Left renal cortex interstitium (tissue), 4 donors: ENCODE measurements around the gene STING1. TPM values are rescaled to one million over a fixed set of nuclear protein-coding genes. Genes with fewer than 3 reads are reported as not detected.
A peak's percentile ranks its signal among the peaks of the same experiment; 100 is the strongest.
"Not testable (repeated sequence)": the region's sequence is repeated elsewhere in the genome, so short reads cannot be mapped to it uniquely, and the experiment has no call there.

Source experiments
- DNase-seq, 4 donors: peaks; one replicate each; pipeline ENCODE4 v3.0.0-alpha.2; 2013; ENCODE audit warnings: low read depth in 4 of 4, low spot score in 2 of 4, missing footprints in 1 of 4
- polyA plus RNA-seq, 4 donors: library from polyadenylated mRNA; unstranded; fragments of 120-200 nt; gene quantifications; one replicate each; pipeline ENCODE4 v1.2.1, GENCODE V29; 2013; ENCODE audit not compliant: insufficient read length in 4 of 4

Gene STING1
- polyA plus RNA-seq, 4 donors, result 29.7 to 37.1 (median 34.6) TPM

GRCh38 chr5:139503879-139504278 is 21.3 kb upstream of the STING1 start:
- not testable (repeated sequence) for DNase-seq

DNA sequence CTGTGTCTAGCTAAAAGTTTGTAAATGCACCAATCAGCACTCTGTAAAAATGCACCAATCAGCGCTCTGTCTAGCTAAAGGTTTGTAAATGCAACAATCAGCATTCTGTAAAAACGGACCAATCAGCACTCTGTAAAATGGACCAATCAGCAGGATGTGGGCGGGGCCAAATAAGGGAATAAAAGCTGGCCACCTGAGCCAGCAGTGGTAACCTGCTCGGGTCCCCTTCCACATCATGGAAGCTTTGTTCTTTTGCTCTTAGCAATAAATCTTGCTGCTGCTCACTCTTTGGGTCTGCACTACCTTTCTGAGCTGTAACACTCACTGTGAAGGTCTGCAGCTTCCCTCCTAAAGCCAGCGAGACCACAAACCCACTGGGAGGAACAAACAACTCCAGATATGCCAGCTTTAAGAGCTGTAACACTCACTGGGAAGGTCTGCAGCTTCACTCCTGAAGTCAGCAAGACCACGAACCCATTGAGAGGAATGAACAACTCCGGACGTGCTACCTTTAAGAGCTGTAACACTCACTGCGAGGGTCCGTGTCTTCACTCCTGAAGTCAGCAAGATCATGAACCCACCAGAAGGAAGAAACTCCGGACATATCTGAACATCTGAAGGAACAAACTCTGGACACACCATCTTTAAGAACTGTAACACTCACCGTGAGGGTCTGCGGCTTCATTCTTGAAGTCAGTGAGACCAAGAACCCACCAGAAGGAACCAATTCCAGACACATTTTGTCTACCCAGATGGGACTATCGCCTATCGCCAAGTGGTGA is 20.7 kb upstream of the STING1 start:
- DNase-seq, result not testable (repeated sequence)

DNA sequence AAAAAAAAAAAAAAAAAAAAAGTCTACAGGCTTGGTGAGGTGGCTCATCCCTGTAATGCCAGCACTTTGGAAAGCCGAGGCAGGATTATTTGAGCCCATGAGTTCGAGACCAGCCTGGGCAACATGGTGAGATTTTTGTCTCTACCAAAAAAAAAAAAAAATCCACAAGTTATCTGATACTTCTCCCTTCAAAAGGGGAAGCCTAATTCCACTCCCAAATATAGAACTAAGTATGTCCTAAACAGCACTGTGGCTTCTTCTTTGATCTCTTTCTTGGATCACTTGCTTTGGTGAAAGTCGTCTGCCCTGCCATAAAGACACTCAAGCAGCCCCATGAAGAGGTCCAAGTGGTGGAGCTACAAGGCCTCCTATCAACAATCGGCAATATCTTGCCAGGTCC is 18.8 kb upstream of the STING1 start:
- DNase-seq, result no peak

- DNase-seq, result no peak
Measured at GRCh38 chr5:139495638-139496435, 13.3 kb upstream of the STING1 start.

GRCh38 chr5:139494832-139495231 is 12.3 kb upstream of the STING1 start:
- no peak for DNase-seq

DNA sequence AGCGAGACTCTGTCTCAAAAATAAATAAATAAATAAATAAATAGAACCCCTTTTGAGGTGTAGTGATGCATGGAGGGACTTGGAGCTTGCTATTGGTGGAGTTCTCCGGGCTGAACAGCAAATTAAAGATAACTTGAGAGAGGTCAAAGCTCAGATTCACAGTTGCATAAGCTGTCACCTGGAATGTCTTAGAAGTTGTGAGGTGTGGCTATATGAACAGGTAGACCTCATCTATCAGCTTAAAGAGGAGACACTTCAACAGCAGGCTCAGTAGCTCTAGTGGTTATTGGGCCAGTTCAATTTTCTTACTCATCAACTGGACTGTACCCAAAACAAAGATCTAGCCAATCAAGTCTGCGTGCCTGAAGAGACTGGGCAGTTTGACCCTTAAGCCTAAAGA is 11.7 kb upstream of the STING1 start:
- DNase-seq, result no peak

DNA sequence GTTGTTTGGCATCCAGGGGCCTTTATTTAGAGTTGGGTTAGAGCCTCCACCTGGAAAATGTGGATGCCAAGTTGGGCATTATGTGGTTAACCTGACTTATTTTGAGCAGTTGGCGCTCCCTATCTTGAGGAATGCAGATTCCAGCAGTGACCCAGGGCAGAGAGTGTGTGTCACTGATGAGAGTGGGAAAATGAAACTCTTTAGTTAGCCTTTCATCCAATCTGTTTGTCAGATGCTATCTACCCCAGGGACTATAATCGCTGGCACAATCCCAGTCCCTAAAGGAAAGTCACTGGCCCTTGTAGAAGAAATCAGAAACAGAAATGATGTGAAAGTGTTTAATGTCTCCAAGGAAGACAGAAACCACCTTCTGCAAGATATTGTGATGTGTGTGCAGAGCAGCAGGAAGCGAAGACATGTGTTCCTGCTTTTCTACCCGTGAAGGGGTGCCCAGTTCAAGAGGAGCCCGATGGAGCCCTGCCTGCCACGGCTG is 10.2 kb upstream of the STING1 start:
- no peak for DNase-seq

DNA sequence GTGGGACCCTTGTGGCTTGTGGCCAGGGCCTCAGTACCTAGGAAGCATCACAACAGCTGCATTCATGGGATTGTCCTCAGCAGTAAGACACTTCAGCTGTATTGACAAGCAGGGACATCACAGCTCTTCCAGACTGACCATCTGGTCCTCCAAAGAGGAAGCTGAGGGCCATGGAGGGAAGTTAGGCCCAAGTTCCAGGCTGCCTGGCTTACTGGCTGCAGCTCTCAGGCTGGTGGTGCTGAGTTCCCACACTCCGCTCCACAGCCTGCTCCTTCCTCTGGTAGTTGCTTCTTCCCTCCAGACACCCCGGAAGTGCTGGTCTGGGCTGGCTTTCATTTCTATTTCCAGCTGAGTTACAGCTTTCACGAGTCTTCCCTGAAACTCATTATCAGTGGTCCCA is 5.7 kb upstream of the STING1 start:
- DNase-seq, result no peak

DNA sequence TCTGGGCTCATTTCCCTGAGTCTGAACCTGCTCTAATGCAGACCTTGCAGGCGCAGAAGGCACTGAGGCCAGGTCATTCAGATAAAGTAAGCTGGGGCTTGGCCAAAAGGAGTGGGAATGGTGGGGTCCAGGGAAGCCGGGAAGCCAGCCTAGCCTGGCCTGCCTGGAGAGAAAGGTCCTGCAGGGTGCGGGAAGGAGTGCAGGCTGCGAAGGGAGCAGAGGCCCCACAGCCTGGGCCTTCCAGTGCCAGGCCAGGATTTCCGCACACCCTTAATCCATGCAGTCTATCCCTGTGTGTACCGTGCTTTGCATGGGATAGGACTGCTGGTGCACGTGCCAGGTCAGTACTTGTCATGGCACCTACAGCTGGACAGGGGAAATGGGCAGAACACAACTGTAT is 3.6 kb upstream of the STING1 start:
- no peak for DNase-seq

DNA sequence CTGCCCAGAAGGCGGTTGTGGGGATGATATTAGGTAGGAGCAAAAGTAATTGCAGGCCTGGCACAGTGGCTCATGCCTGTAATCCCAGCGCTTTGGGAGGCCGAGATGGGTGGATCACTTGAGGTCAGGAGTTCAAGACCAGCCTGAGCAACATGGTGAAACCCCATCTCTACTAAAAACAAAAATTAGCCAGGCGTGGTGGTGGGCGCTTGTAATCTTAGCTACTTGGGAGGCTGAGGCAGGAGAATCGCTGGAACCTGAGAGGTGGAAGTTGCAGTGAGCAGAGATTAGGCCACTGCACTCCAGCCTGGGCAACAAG is 291 bp upstream of the STING1 start:
- not testable (repeated sequence) for DNase-seq

- DNase-seq, result no peak
Measured at GRCh38 chr5:139481580-139482049, 943 bp downstream of the STING1 start.

DNA sequence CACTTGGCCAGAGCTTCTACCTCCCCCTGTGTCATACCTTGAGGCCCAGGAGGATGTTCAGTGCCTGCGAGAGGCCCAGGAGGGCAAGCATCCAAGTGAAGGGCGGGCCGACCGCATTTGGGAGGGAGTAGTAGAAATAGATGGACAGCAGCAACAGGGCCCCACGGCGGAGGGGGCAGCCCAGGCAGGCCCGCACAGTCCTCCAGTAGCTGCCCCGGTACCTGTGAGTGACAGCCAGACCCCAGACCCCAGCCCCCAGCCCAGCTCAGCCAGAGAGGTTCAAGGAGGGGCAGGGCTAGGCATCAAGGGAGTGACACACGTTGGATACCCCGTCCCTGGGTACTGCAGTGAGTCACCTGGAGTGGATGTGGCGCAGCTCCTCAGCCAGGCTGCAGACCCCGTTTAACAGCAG is 1.4 kb downstream of the STING1 start:
- DNase-seq, result no peak

GRCh38 chr5:139479729-139480128 is 2.8 kb downstream of the STING1 start:
- not testable (repeated sequence) for DNase-seq

- not testable (repeated sequence) for DNase-seq
Measured at GRCh38 chr5:139478657-139479423, 3.7 kb downstream of the STING1 start.

DNA sequence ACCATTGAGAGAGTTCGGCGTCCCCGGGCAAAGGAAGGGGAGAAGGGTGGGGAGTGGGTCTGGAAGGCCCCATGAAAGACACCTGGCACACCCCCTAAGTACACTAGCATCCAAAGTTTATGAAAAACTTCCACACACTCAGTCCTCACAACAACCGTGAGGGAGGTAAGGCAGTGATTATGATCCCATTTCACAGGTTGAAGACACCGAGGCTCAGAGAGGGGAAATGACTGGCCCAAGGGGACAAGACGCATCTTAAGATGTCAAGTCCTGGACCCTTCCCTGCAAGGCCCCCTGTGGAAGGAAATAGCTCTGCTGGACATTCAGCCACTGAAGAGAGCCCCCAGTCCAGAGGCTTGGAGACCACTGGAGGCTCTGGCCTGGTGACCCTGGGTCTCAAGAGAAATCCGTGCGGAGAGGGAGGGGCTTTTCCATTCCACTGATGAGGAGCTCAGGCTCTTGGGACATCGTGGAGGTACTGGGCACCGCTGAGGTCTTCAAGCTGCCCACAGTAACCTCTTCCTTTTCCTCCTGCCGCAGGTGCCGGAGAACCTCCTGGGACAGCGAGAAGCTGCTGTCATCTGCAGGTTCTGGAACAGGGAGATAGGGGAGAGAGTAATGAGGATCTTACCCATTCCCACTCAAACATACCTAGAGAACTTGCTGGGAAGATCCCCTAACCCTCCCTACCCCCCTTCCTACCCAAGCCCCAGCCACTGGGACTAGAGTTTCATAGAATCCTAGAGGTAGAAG is 6.5 kb downstream of the STING1 start:
- no peak for DNase-seq

- DNase-seq, result no peak
Measured at GRCh38 chr5:139474890-139475791, 7.4 kb downstream of the STING1 start.

- no peak for DNase-seq
Measured at GRCh38 chr5:139473565-139473964, 9.0 kb downstream of the STING1 start.

GRCh38 chr5:139473105-139473504 is 9.5 kb downstream of the STING1 start:
- peak in 2 of 4 donors; percentile 34 for DNase-seq

DNA sequence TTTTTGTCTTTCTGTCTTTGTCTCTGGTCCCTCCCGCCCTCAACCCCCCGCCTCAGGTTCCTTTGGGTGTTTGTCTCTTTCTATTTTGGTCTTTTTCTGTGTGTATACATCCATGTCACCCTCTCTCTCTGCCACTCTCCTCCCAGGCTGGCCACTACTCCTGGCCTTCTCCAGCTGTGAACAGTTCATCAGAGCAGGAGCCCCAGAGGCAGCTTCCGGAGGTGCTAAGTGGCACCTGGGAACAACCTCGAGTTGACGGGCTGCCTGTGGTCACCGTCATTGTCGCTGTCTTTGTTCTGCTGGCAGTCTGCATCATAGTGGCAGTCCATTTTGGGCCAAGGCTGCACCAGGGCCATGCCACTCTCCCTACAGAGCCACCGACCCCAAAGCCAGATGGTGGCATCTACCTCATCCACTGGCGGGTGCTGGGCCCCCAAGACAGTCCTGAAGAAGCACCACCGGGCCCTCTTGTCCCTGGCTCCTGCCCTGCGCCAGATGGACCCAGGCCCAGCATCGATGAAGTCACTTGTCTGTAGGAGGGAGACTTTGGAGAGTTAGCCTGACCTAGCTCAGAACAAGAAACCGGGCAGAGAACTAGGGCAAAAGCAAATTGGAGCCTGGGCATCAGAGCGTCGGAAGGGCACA is 10.1 kb downstream of the STING1 start:
- DNase-seq, result no peak
